Thoracic aorta endothelial cell (primary cell): ENCODE results near the gene MRI1. TPM values are rescaled to one million over a fixed set of nuclear protein-coding genes. Genes with fewer than 3 reads are reported as not detected.

Experiments
- small RNA-seq: library from RNA; depleted of rRNA; stranded (forward); fragments of <200 nt; gene quantifications from one replicate; pipeline ENCODE3, GENCODE V24; 2012
- total RNA-seq: library from RNA; depleted of rRNA; stranded (reverse); fragments of >200 nt; gene quantifications from 2 replicates; pipeline ENCODE4 v1.2.3, GENCODE V29; 2012

Gene MRI1
- 45.7 and 58.0 TPM in 2 replicates for total RNA-seq

GRCh38 chr19:13764101-13764807 lies at the start of gene MRI1:
MRI1 (plus strand) TSS chr19:13764522; CDS start chr19:13764589, 67 bp downstream.

GRCh38 chr19:13774217-13775191 lies 10.2 kb downstream of the MRI1 start, which contains the start of gene C19orf53:
C19orf53 (plus strand) TSS chr19:13774456; CDS start chr19:13774478, 22 bp downstream.

GRCh38 chr19:13794757-13795589 lies 30.7 kb downstream of the MRI1 start, which contains the start of gene ZSWIM4:
ZSWIM4 (plus strand) TSS chr19:13795443; CDS start chr19:13795649, 206 bp downstream.

Small RNA genes lying within 50 kb of the gene (small RNA-seq; reads per million reads assigned to genes)
- not detected for gene RN7SL619P

Other genes starting within 250 kb of the MRI1 start
- 55.6 and 79.5 TPM in 2 replicates for gene C19orf53, start 9.9 kb downstream of the MRI1 start, total RNA-seq
- 8.4 and 12.9 TPM in 2 replicates for gene ZSWIM4, start 30.9 kb downstream of the MRI1 start, total RNA-seq
- not detected in 2 replicates for gene NANOS3, start 112.6 kb downstream of the MRI1 start, total RNA-seq
- 0.50 and 0.53 TPM in 2 replicates for gene BRME1, start 141.6 kb downstream of the MRI1 start, total RNA-seq
- 15.7 and 18.5 TPM in 2 replicates for gene CC2D1A, start 141.7 kb downstream of the MRI1 start, total RNA-seq
- 0.22 and 0.53 TPM in 2 replicates for gene PODNL1, start 173.9 kb downstream of the MRI1 start, total RNA-seq
- 12.2 and 19.0 TPM in 2 replicates for gene DCAF15, start 188.0 kb downstream of the MRI1 start, total RNA-seq
- 3.2 and 6.5 TPM in 2 replicates for gene RFX1, start 241.8 kb downstream of the MRI1 start, total RNA-seq